ENCODE data around the gene GPC5.

Gene GPC5

GRCh38 chr13:91544723-91545122 lies 146.3 kb downstream of the GPC5 start:
- H3K4me2 ChIP-seq (ENCODE audit: low read length): no peak overlapping the region
- no peak overlapping the region for H2AFZ ChIP-seq (ENCODE audit: low read depth, low read length)
- TF ChIP-seq EZH2phosphoT487 (IDR thresholded peaks at IDR 0.05; ENCODE audit: low read depth): no peak
- TF ChIP-seq, protein P1, sequence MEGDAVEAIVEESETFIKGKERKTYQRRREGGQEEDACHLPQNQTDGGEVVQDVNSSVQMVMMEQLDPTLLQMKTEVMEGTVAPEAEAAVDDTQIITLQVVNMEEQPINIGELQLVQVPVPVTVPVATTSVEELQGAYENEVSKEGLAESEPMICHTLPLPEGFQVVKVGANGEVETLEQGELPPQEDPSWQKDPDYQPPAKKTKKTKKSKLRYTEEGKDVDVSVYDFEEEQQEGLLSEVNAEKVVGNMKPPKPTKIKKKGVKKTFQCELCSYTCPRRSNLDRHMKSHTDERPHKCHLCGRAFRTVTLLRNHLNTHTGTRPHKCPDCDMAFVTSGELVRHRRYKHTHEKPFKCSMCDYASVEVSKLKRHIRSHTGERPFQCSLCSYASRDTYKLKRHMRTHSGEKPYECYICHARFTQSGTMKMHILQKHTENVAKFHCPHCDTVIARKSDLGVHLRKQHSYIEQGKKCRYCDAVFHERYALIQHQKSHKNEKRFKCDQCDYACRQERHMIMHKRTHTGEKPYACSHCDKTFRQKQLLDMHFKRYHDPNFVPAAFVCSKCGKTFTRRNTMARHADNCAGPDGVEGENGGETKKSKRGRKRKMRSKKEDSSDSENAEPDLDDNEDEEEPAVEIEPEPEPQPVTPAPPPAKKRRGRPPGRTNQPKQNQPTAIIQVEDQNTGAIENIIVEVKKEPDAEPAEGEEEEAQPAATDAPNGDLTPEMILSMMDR (IDR thresholded peaks at IDR 0.05; ENCODE audit: low read depth, low read length): no peak
- no peaks in the 10 kb centered on the region for H3K79me2 ChIP-seq (ENCODE audit: low read length)
- H3K27ac ChIP-seq (ENCODE audit: low read length): no peak overlapping the region
- no peaks in the 10 kb centered on the region for H3K36me3 ChIP-seq (replicated peaks; ENCODE audit: low read depth, low read length)
- no peaks in the 10 kb centered on the region for H4K20me1 ChIP-seq (ENCODE audit: insufficient read depth, low read length)
- H3K4me1 ChIP-seq (ENCODE audit: low read length): peaks cover 6% of the 10 kb centered on the region; the same call in 1 of the 2 replicates
- H3K9me3 ChIP-seq (ENCODE audit: insufficient read depth, low read length): no peaks in the 10 kb centered on the region
- no peak overlapping the region for H3K4me3 ChIP-seq (ENCODE audit: low read length)
- H3K9ac ChIP-seq (ENCODE audit: low read length): no peak overlapping the region
- no peaks in the 10 kb centered on the region for H3K27me3 ChIP-seq (ENCODE audit: low read depth, low read length)

DNA sequence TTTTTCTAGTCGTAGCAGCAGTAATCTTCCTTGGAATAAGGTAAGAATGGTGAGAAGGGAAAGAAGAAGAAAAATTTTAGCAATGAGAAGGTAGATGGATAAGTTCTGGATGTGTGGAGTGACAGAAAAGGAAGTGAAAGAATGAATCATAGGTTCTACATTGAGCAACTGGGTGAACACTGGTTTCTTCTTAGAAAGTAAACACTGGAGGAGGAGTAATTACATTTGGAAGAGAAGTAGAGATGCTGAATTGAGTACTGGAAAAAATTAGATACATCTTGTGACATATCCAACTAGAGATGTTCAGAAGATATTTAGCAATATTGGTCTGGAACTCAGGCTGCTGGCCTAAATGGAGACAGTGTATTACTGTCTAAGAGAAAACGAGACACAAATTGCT lies 148.5 kb downstream of the GPC5 start:
- H3K4me3 ChIP-seq (ENCODE audit: low read length): no peak overlapping the region
- no peaks in the 10 kb centered on the region for H3K79me2 ChIP-seq (ENCODE audit: low read length)
- no peaks in the 10 kb centered on the region for H3K27me3 ChIP-seq (ENCODE audit: low read depth, low read length)
- no peaks in the 10 kb centered on the region; the same call in 1 of the 2 replicates for H3K9me3 ChIP-seq (ENCODE audit: insufficient read depth, low read length)
- no peak overlapping the region for H3K9ac ChIP-seq (ENCODE audit: low read length)
- no peaks in the 10 kb centered on the region for H3K36me3 ChIP-seq (replicated peaks; ENCODE audit: low read depth, low read length)
- H3K4me2 ChIP-seq (ENCODE audit: low read length): no peak overlapping the region
- peaks cover 6% of the 10 kb centered on the region; the same call in 1 of the 2 replicates for H3K4me1 ChIP-seq (ENCODE audit: low read length)
- no peaks in the 10 kb centered on the region for H4K20me1 ChIP-seq (ENCODE audit: insufficient read depth, low read length)
- TF ChIP-seq, protein P1 (IDR thresholded peaks at IDR 0.05; ENCODE audit: low read depth, low read length): no peak
- TF ChIP-seq EZH2phosphoT487 (IDR thresholded peaks at IDR 0.05; ENCODE audit: low read depth): no peak
- no peak overlapping the region for H3K27ac ChIP-seq (ENCODE audit: low read length)
- H2AFZ ChIP-seq (ENCODE audit: low read depth, low read length): no peak overlapping the region

DNA sequence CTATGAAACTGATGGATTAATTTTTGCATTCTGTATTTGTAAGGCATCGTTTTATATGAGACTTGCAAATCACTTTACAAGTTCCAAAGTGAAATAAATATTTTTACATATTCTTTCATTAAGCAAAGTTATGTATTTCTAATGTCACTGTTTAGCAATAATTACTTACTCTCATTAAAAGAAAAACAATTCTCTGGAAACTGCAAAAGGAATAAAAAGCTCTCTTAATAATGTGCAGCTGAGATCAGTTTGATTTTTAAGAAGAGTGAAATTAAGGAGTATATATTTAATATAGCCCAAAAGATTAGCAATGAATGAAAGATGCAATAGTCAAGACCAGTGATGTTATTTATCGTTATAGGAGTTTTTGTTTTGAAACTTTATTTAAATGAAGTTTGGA lies 155.2 kb downstream of the GPC5 start:
- no peak overlapping the region for H3K27ac ChIP-seq (ENCODE audit: low read length)
- no peak overlapping the region for H3K4me2 ChIP-seq (ENCODE audit: low read length)
- H3K4me3 ChIP-seq (ENCODE audit: low read length): no peak overlapping the region
- no peak overlapping the region for H3K9ac ChIP-seq (ENCODE audit: low read length)
- H4K20me1 ChIP-seq (ENCODE audit: insufficient read depth, low read length): no peaks in the 10 kb centered on the region
- H3K27me3 ChIP-seq (ENCODE audit: low read depth, low read length): no peaks in the 10 kb centered on the region
- H2AFZ ChIP-seq (ENCODE audit: low read depth, low read length): no peak overlapping the region
- H3K79me2 ChIP-seq (ENCODE audit: low read length): no peaks in the 10 kb centered on the region
- H3K36me3 ChIP-seq (replicated peaks; ENCODE audit: low read depth, low read length): no peaks in the 10 kb centered on the region
- H3K4me1 ChIP-seq (ENCODE audit: low read length): no peaks in the 10 kb centered on the region
- no peaks in the 10 kb centered on the region; the same call in 1 of the 2 replicates for H3K9me3 ChIP-seq (ENCODE audit: insufficient read depth, low read length)
- TF ChIP-seq, protein P1 (IDR thresholded peaks at IDR 0.05; ENCODE audit: low read depth, low read length): no peak
- no peak for TF ChIP-seq EZH2phosphoT487 (IDR thresholded peaks at IDR 0.05; ENCODE audit: low read depth)

- Histone ChIP-seq H3K9me3 (ENCODE audit: insufficient read depth, low read length) (no peaks in the 10 kb centered on the region; the same call in 1 of the 2 replicates), H3K27ac (ENCODE audit: low read length) (no peak overlapping the region), H3K36me3 (replicated peaks; ENCODE audit: low read depth, low read length) (no peaks in the 10 kb centered on the region), H3K4me3 (ENCODE audit: low read length) (no peak overlapping the region), H3K9ac (ENCODE audit: low read length) (no peak overlapping the region), H2AFZ (ENCODE audit: low read depth, low read length) (no peak overlapping the region), H3K27me3 (ENCODE audit: low read depth, low read length) (no peaks in the 10 kb centered on the region), H4K20me1 (ENCODE audit: insufficient read depth, low read length) (no peaks in the 10 kb centered on the region), H3K4me2 (ENCODE audit: low read length) (no peak overlapping the region), H3K79me2 (ENCODE audit: low read length) (no peaks in the 10 kb centered on the region), H3K4me1 (ENCODE audit: low read length) (no peaks in the 10 kb centered on the region)
- no peak for TF ChIP-seq EZH2phosphoT487 (IDR thresholded peaks at IDR 0.05; ENCODE audit: low read depth)
- TF ChIP-seq, protein P1 (IDR thresholded peaks at IDR 0.05; ENCODE audit: low read depth, low read length): no peak
Observed at GRCh38 chr13:91554101-91554500, 155.7 kb downstream of the GPC5 start.

Measured in OCI-LY3 (cell line).